Myometrial cell (primary cell): ENCODE results near the gene NCAM2. TPM values are rescaled to one million over a fixed set of nuclear protein-coding genes. Genes with fewer than 3 reads are reported as not detected.

Experiments used
- total RNA-seq: library from RNA; depleted of rRNA; stranded (reverse); fragments of >200 nt; gene quantifications from 2 replicates; pipeline ENCODE4 v1.2.3, GENCODE V29; 2015

Gene NCAM2
- total RNA-seq = 0.89 and 1.2 TPM in 2 replicates

GRCh38 chr21:20997636-20998455, at the start of gene NCAM2:
NCAM2 (plus strand) TSS chr21:20998409.

